ENCODE results near the gene DBI.

DNA sequence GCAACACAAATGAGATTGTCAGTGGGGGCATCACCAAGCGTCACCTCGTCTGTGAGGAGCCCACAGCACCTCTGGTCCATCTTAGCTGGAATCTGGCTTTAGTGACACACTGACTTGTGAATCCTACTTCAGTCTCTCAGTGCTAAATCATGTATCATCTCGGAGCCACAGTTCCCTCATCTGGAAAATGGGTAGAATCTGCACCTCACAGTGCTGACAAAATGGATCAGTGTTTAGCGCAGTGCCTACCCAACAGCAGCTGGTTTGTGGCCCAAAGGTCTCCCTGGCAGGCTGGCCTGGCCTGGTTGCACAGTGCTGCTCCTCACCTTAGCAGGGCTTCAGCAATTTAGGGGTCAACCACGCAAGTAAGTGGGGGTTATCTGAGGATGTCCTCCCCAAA is 10.0 kb downstream of the DBI start:
- TF ChIP-seq, protein P1, sequence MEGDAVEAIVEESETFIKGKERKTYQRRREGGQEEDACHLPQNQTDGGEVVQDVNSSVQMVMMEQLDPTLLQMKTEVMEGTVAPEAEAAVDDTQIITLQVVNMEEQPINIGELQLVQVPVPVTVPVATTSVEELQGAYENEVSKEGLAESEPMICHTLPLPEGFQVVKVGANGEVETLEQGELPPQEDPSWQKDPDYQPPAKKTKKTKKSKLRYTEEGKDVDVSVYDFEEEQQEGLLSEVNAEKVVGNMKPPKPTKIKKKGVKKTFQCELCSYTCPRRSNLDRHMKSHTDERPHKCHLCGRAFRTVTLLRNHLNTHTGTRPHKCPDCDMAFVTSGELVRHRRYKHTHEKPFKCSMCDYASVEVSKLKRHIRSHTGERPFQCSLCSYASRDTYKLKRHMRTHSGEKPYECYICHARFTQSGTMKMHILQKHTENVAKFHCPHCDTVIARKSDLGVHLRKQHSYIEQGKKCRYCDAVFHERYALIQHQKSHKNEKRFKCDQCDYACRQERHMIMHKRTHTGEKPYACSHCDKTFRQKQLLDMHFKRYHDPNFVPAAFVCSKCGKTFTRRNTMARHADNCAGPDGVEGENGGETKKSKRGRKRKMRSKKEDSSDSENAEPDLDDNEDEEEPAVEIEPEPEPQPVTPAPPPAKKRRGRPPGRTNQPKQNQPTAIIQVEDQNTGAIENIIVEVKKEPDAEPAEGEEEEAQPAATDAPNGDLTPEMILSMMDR (IDR thresholded peaks at IDR 0.05; ENCODE audit: poor library complexity, severe bottlenecking): no peak
- TF ChIP-seq, protein P2, sequence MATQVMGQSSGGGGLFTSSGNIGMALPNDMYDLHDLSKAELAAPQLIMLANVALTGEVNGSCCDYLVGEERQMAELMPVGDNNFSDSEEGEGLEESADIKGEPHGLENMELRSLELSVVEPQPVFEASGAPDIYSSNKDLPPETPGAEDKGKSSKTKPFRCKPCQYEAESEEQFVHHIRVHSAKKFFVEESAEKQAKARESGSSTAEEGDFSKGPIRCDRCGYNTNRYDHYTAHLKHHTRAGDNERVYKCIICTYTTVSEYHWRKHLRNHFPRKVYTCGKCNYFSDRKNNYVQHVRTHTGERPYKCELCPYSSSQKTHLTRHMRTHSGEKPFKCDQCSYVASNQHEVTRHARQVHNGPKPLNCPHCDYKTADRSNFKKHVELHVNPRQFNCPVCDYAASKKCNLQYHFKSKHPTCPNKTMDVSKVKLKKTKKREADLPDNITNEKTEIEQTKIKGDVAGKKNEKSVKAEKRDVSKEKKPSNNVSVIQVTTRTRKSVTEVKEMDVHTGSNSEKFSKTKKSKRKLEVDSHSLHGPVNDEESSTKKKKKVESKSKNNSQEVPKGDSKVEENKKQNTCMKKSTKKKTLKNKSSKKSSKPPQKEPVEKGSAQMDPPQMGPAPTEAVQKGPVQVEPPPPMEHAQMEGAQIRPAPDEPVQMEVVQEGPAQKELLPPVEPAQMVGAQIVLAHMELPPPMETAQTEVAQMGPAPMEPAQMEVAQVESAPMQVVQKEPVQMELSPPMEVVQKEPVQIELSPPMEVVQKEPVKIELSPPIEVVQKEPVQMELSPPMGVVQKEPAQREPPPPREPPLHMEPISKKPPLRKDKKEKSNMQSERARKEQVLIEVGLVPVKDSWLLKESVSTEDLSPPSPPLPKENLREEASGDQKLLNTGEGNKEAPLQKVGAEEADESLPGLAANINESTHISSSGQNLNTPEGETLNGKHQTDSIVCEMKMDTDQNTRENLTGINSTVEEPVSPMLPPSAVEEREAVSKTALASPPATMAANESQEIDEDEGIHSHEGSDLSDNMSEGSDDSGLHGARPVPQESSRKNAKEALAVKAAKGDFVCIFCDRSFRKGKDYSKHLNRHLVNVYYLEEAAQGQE (IDR thresholded peaks at IDR 0.05; ENCODE audit: borderline replicate concordance): no peak
- TF ChIP-seq POLR2AphosphoS5 (IDR thresholded peaks at IDR 0.05) (no peak), EZH2 (IDR thresholded peaks at IDR 0.05; ENCODE audit: borderline replicate concordance, insufficient read depth, low read length, poor library complexity, severe bottlenecking) (no peak), SMC3 (conservative IDR thresholded peaks at IDR 0.05; ENCODE audit: poor library complexity) (no peak), TAF1 (IDR thresholded peaks at IDR 0.05; ENCODE audit: low read depth) (no peak)
